GM20431 (cell line): Measurements from ENCODE around the gene APOA1.

Experiments used
- in situ Hi-C: fragments of 300-500 bp; cut with MseI, MboI; formaldehyde crosslinking; loops from one replicate; pipeline ENCODE4 v1.15.0; 2020; ENCODE audit warnings: low sequenced_read_pairs; ENCODE audit not compliant: unreplicated experiment

The APOA1 gene

DNA sequence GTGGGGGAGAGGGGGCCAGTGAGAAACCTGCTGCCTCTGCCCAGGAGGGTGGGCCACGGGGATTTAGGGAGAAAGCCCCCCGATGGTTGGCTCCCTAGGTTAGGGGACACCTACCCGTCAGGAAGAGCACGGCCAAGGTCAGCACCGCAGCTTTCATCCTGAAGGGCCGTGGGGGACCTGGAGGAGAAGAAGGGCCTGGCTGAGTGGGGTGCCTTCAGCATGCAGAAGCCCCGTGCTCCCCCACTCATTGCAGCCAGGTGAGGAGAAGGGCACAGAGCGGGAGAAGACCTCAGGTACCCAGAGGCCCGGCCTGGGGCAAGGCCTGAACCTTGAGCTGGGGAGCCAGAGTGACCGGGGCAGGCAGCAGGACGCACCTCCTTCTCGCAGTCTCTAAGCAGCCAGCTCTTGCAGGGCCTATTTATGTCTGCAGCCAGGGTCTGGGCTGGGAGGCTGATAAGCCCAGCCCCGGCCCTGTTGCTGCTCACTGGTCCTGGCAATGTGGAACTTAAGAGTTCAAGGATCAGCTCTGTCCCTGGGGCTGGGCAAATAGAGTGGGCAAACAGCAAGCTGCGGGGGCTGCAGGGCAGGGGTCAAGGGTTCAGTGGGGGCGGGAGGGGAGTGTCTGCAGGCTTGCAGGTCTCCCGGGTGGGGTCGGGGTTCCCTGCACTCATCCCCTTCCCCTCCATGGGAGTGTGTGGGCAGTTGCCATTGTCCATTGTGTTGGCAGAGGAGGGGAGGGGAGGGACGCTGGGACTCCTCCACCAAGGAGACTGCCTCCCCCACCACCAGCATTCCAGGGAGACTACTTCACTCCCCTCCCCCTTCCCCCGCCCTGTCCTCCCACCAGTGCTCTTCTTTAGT is at the start of gene APOA1:
APOA1 (minus strand) TSS at position 392 of the 861 bp plus-strand sequence; CDS start at position 157, 235 bp downstream.
- in situ Hi-C loops: no loop called here

DNA sequence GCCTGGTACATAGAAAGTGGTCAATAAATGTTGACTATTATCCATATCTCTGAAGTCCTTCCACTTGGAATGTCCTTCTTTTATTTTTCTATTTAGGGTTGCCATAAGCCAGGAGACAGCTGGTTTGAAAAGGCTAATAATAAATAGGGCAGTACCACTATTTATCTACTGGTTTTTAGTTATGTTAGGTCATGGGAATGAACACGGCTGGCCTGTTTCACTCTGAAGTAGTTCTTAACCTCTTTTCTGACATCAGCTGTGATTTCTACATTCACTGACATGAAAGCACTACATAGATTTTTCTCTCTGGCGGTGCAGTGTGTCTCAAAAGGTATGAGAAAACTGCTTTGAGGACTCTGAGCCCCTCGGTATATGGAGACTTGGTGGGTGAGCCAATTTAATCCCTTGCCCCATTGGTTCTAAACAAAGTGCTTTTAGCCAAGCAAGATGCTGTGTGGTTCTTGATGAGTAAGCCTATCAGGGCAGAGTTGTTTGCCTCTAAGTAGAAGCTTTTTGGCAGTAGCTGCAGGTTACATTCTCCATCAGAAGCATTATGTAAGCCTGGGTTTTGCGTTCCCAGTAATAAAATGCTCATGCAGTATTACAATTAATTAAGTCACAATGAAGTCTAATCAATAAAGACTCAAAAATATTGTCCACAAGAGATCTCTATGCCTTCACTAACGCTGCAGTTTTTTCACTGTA is 48.7 kb upstream of the APOA1 start:
- in situ Hi-C loops: no loop called here

DNA sequence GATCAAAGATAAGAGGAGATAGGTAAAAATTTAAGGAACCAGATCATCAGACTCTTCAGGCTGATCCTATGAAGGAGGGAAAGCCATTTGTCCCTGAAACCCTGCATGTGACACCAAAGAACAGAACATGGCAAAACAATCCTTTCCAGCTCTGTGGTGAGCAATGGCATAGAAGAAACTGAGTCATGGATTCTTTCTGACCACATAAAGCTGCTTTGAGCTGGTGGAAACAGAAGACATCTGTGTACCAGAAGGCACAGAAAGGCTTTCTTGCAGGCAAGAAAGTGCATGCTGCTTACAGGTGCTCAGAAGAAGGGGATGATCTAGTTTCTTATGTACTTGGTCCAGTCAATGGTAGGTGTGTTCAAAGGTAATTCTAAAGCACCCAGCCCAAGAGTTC is 45.0 kb upstream of the APOA1 start:
- in situ Hi-C loops: no loop called here

DNA sequence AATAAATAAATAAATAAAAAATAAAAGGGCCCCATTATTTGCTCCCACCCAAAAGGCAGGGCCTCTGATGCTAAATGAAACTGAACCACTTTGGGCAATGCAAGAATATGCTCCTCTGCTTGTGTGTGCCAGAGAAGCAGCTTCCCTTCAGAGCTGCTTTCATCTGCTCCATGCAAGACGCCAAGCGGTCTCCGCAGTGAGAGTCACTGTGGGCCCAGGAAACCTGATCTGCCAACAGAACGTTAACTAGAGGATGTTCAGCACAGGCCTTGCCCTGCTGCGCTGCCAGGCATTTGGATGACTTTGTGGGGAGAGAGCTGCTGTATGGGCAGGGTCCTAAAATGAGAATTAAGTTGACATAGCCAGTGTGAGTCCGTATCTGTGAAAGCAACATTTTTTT is 43.7 kb upstream of the APOA1 start:
- in situ Hi-C loops: no loop called here

DNA sequence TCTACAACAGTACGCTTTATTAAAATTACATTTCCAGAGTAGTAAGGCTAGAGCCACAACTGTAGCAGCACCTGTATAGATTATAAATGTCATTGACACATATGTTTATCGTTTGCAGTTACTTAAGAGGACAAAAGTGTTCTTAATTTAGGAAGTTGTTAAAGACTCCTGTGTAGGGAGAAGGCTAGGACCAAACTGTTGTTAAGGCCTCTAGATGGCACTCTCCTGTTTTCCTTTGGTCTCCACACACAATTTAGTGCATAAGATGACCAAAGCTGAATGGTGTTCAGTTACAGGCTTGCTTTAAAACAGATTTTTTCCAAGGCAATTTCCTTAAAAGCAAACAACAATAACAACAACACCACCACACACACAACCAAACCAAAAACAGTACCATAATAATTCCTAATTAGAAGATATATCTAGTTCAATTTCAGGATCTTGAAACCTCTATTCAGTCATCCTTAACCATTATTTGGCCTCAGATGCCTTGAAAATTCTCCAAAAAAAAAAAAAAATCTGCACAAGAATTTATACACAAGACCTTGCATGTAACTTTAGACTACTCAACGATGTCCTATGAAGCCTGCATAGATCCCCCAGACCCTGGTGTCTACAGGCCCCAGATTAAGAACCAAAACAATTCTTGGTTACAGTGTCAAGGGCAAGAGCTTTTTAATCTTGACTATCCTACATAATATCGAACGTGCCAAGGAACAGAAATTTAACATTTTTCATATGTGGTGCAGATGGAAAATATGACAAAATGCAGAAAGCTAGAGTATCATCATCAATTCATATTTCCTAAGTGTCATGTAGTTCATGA is 42.6 kb upstream of the APOA1 start:
- in situ Hi-C loops: loop anchor here (10.0 kb wide), 1 partner anchor 225 kb away; no protein-coding TSS in a partner anchor

DNA sequence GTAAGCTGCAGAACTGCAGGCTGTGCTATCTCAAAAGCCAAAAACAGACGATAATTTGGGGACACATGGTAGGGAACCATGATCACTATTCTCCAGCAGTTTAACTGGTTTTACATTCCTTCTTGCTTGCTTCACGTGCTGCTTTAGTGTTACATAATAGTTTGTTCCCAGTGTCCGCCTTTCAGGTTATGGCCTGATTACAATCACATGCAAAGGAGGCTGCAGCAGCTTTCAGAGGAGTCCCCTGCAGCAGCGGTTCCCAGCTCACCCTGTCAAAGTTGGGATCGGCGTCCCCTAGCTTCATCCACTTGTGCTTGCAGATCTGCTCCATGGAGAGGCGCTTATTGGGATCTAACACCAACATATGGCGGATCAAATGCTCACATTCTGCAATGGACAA is 39.2 kb upstream of the APOA1 start:
- in situ Hi-C loops: loop anchor here (10.0 kb wide), 1 partner anchor 228 kb away; no protein-coding TSS in a partner anchor

DNA sequence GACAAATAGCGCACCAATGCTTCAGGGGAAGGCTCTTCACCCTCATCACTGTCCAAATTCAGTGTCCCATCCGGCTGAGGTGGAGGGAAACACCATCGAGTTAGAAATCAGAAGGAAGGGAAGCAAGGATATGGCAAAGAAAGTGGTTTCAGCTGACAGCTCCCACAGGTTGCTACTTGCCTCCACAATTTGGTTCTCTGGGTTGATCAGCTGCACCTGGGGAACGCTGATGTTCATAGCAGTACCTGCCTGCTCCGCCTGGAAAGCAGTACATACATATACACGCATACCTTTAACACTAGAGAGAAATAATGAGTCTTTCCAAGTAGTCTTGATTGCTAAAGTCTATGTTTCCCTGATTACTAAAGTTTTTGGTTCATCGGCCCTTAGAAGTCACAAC is 37.8 kb upstream of the APOA1 start:
- in situ Hi-C loops: loop anchor here (10.0 kb wide), 1 partner anchor 230 kb away; no protein-coding TSS in a partner anchor

DNA sequence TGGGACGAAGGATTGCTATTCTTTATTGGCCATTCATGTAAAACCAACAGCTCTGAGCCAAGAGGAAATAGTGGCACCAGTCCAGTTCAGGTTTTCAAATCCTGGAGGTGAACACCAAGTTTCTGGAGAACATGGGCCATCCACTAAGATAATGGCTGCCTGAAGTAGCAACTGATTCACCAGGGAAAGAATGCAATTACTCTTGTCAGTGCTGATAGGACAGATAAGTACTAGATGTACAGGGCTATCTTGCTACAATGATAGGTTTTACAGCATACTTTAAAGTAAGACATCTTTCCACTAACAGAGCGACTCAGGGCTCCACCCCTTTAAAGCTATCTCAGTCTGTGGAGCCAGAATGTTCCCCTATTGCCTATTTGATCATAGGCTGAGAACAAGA is 36.8 kb upstream of the APOA1 start:
- in situ Hi-C loops: loop anchor here (10.0 kb wide), 1 partner anchor 231 kb away; no protein-coding TSS in a partner anchor

DNA sequence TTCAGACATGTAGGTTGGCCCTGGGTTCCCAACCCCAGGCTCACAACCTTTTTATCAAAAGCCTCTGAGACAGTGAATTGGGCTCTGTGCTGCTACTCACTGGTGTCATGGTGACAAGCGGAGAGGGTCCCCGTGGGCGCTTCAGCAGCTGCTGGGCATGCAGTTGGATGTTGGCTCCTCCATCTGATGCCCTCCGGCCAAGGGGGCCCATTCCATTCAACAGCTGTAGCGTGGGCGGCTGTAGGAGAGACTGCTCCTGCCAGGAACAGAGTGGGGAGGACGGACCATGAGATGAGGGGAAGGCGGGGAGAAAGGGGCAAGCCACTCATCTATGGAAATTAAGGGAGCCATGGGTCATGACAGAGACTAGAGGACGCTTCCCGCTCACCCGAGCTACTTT is 36.0 kb upstream of the APOA1 start:
- in situ Hi-C loops: loop anchor here (10.0 kb wide), 1 partner anchor 231 kb away; no protein-coding TSS in a partner anchor

DNA sequence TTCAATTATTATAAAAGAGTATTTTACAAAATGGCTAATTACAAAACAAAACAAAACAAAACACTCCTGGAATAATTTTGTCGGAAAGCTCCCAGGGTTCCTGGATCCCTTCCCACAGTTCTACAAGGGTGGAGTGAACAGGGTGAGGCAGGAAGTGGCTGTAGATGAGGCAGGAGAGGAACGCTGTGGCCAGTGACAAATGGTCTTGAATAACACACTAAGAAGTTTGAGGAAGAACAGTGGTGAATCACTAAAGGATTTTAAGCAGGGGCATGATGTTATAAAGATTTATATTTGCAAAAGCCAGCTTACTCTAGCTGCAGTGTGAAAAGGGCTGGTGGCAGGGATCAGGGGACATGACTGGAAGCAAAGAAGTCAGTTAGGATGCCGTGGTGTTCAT is 33.8 kb upstream of the APOA1 start:
- in situ Hi-C loops: loop anchor here (10.0 kb wide), 1 partner anchor 234 kb away; no protein-coding TSS in a partner anchor

DNA sequence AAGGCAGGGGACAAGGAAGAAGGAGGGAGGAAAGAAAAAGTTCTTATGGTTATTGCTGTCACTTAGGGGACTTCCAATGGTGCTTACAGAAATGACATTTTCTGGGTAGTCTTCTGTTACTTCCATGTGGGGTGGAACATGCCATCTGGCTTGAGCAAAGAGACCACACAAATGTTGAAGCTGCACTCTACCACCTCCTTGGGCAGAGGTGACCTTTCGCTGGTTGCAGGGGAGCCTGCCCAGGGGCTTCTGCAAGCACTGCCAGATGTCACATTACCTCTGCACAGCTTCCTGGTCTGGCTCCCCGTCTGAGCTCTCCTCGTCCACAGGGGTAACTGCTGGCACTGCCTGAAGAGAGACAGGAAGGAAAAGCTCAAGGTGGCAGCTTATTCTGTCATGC is 32.6 kb upstream of the APOA1 start:
- in situ Hi-C loops: loop anchor here (10.0 kb wide), 1 partner anchor 235 kb away; no protein-coding TSS in a partner anchor

DNA sequence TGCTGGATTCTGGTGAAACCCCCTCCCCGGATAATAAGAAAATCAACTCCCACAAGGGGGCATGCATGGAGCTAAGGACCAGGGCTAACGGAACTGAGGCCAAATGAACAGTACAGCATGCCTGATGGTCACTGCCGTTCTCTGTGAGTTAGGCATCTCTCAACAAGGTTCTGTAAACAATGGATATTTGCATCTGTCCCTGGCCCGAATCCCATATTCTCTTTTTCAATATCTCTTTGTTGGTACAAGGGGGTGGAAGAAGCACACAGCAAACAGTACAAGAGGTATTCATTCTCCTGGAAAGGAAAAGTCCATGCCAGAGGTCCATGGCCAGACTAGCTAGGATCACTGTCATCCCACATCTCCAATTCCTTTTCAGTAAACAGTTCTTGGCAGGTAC is 32.2 kb upstream of the APOA1 start:
- in situ Hi-C loops: loop anchor here (10.0 kb wide), 1 partner anchor 235 kb away; no protein-coding TSS in a partner anchor

DNA sequence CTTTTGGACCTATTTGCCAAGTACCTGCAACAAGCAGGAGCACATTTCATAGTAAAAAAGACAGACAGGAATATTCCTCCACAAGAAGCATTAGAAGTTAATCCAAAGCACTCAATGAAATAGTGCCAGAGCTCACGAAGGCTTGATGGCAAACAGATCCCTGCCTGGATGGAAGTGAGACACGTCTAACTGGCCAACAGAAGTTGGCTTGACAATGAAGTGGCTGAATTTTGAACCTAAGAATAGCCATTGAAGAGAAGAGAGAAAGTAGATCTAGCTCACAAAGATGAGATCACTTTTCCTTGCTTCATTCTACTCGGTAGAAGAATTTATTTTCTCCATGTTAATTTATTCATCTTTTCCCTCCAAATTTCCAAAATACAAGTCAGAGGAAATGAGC is 30.6 kb upstream of the APOA1 start:
- in situ Hi-C loops: no loop called here

DNA sequence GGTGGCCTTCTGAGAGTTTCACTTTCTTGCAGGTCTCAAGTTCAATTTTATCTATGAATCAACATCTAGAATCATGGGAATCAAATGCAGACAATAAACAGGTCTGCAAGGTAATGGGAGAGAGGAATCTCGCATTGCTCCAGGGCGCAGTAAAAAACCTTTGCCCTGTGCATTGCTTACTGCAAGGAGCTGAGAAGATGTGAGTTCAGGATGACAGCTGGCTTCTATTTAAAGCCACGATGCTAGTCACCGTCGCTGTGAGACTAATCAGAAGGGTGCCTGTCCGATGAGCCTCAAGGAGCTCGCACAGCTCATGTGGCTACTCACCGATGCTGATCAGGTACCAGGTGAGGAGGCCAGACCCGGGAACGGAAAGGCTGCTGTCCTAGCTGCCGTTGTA is 30.2 kb upstream of the APOA1 start:
- in situ Hi-C loops: no loop called here

DNA sequence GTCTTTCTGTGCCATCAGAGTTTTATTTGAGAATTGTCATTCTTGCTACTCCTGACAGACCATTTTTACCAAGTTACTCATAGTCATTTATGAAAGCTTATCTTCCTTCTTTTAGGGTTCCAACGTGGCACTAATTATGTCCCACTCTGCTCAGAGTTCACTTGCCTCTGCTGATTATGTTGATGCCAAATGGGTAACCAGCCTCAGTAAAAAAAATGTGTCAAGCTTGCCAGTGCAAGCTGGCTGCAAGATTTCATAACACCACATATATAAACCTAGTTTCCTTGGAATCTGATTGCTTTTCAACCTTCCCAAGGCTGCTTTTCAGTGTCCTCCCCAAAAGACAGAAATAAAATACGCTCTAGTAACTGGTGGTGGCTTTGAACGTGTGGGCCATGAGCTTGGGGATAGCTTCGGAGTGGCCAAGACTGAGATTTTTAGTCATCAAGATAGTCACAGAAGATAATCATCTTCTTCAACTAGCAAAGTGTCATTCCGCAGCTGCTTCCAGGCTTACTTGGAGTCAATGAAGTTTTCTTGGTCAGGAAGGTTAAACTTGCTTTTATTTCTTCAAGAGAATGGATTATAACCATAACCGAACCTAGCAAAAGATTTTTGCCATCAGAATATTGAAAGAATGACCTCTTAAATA is 29.5 kb upstream of the APOA1 start:
- in situ Hi-C loops: no loop called here

DNA sequence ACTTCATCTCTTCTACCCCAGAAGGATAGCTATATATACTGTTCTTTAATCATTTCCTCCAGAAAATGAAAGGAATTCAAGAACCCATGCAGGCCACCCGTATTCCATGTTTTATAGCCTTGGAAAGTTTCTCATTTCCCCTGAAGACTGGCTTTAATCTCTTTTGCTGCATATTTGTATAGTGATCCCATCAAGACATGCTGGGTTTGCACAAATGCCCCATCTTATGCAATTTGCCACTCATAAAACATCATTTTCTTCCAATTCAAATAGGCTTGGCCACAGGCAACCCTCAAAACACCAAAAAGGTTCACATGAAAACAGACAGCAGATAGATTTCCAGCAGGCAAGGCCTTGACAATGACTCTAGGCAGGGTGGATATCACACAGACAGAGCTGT is 28.3 kb upstream of the APOA1 start:
- in situ Hi-C loops: no loop called here

DNA sequence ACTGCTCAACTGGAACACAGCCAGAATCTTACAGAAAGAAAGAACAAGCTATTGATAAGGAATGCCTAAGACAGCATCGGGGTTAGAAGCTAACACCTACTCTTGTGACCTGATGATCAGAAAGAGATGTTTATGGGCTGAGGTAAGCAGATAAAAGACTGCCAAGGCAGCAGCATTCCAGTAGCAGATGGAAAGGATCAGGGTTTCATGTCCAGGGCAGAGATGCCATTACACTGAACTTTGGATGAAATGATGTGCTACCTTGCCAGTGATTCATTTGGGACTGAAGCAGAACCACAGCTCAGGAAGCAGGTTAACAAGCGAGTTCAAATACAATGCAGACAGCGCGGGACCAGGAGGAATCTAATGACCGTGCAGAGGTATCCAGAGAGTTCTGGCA is 27.1 kb upstream of the APOA1 start:
- in situ Hi-C loops: no loop called here

DNA sequence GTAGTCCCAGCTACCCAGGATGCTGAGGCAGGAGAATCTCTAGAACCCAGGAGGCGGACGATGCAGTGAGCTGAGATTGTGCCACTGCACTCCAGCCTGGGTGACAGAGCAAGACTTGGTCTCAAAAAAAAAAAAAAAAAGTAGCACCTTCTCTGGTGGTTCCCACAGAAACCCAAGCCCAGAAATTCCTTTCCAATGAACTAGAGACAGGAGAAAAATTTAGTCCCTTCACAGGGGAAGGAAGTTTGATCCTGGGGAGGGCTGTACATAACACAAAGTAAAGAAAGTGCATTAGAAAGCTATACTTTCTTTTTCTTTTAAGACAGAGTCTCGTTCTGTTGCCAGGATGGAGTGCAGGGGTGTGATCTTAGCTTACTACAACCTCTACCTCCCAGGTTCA is 25.5 kb upstream of the APOA1 start:
- in situ Hi-C loops: no loop called here

DNA sequence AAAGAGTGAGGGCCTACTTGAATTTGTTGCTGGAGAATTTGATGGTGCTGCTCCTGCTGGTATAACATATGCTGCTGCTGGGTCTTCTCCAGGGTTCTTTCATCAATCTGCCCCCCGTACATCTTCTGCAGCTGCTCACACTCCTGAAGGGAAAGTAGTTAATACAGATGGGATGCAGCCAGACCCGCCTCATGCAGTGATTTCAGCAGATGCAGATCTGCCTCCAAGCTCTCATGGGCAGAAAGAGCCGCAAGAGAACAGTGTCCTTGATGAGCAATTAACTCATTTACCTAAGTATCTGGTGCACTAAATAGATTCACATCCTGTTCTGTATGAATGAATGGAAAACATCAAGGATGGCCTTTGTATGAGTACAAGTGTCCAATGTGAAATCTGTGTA is 24.8 kb upstream of the APOA1 start:
- in situ Hi-C loops: no loop called here

DNA sequence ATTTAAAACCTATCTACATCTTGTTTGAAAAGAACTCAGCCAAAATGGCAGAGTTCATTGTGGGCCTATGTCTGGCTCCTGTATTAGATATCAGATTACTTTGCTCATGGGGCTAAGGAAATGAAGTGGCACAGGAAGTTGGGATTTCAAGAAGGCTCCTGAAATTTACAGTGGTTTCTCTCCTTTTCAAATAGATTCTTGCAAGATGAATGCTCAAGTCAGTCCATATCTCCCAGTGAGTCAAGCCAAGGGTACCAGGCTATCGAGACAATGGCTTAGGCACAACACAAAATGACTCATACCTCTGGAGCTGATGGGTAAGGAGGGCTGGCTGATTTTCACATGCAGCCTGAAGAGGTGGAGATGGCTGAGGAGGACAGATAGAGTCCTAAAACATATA is 24.1 kb upstream of the APOA1 start:
- in situ Hi-C loops: no loop called here
